ENCODE data around the gene SDK2.

- no peak for TF ChIP-seq CTCF (conservative IDR thresholded peaks at IDR 0.05; ENCODE audit: low read depth, low read length)
- TF ChIP-seq RFX5 (IDR thresholded peaks at IDR 0.05; ENCODE audit: low read depth, low read length), result no peak
- TF ChIP-seq MAZ (IDR thresholded peaks at IDR 0.05; ENCODE audit: borderline replicate concordance, low read depth, low read length), result no peak
- no peak for TF ChIP-seq POLR2A (IDR thresholded peaks at IDR 0.05; ENCODE audit: low read depth, low read length)
These were observed 2.4 kb upstream of the SDK2 start for GRCh38 chr17:73646409-73647300.
